ENCODE results near the gene ATP10D. TPM values are rescaled to one million over a fixed set of nuclear protein-coding genes. Genes with fewer than 3 reads are reported as not detected.

Gene ATP10D
- total and polyA plus RNA-seq, 2 donors (not counting 1 experiment from before 2014, with no cell fraction given) = 16.1 to 36.2 TPM

GRCh38 chr4:47561331-47561730 lies 76.3 kb downstream of the ATP10D start:
- H3K27ac Mint-ChIP-seq = no peak overlapping the region
- H3K27me3 Mint-ChIP-seq = no peaks in the 10 kb centered on the region
- WGBS (ENCODE audit: insufficient coverage) = no CpG with 5 or more reads among the region's 1 CpG

GRCh38 chr4:47562297-47562696 lies 77.2 kb downstream of the ATP10D start:
- Histone ChIP-seq H2AFZ (ENCODE audit: insufficient read depth, low read depth, low read length, poor library complexity, severe bottlenecking) (no peak overlapping the region), H3K36me3 (replicated peaks in 1 of 2; ENCODE audit: control extremely low read depth in 1 of 2, control insufficient read depth in 1 of 2, extremely low read depth in 1 of 2, insufficient read depth in 2 of 2, low read length in 1 of 2) (peaks cover 4 to 30% of the 10 kb centered on the region in 2 experiments), H3K9ac (ENCODE audit: low read length) (no peak overlapping the region), H3K4me2 (replicated peaks; ENCODE audit: low read depth, low read length, poor library complexity, severe bottlenecking) (no peak overlapping the region), H3K4me1 (ENCODE audit: control insufficient read depth in 2 of 2, insufficient read depth in 2 of 2, low read length in 2 of 2) (peaks cover 0 to 5% of the 10 kb centered on the region in 2 donors), H4K20me1 (ENCODE audit: control insufficient read depth, insufficient read depth, low read length, poor library complexity, severe bottlenecking) (no peaks in the 10 kb centered on the region), H3K4me3 (ENCODE audit: control extremely low read depth in 1 of 5, extremely low read depth in 1 of 5, insufficient read depth in 1 of 5, low read depth in 2 of 5, low read length in 4 of 5) (no peak overlapping the region), H3K79me2 (ENCODE audit: control insufficient read depth, insufficient read depth, low read length) (no peaks in the 10 kb centered on the region), H3K9me3 (ENCODE audit: control extremely low read depth in 1 of 3, control insufficient read depth in 2 of 3, insufficient read depth in 1 of 3, low read length in 2 of 3) (no peaks in the 10 kb centered on the region), H3K27me3 (replicated peaks in 1 of 4; ENCODE audit: control extremely low read depth in 1 of 4, control insufficient read depth in 3 of 4, insufficient read depth in 4 of 4, low read length in 3 of 4) (no peaks in the 10 kb centered on the region), H3K27ac (ENCODE audit: low read length in 2 of 2) (no peak overlapping the region)
- H3K9me3 Mint-ChIP-seq (ENCODE audit: insufficient read depth) = no peaks in the 10 kb centered on the region
- intact Hi-C loops (cut with micrococcal nuclease) = loop anchor here (5.0 to 10.0 kb wide), 2 partner anchors 50 to 627 kb away; no protein-coding TSS in a partner anchor
- no peak overlapping the region for H3K27ac Mint-ChIP-seq
- ChIA-PET CTCF (interaction anchor here (1.6 kb wide), 1 partner anchor 99 kb away, joined by 5 read pairs; the partner anchor contains the start of gene COMMD8), POLR2A (no interaction called here)
- ATAC-seq (ENCODE audit: low read depth) (no peak), DNase-seq (no peak)
- no CpG with 5 or more reads among the region's 3 CpGs for WGBS (ENCODE audit: insufficient coverage)
- H3K4me1 Mint-ChIP-seq = peaks cover 11% of the 10 kb centered on the region
- TF ChIP-seq CTCF (IDR thresholded peaks at IDR 0.05) = no peak
- no peak for TF ChIP-seq EZH2 (IDR thresholded peaks at IDR 0.05; ENCODE audit: borderline replicate concordance, insufficient read depth, low read depth, low read length, poor library complexity, severe bottlenecking)
- H3K4me3 Mint-ChIP-seq = no peak overlapping the region
- no peaks in the 10 kb centered on the region for H3K27me3 Mint-ChIP-seq

More at GRCh38 chr4:47561331-47561730, 76.3 kb downstream of the ATP10D start:
- Histone ChIP-seq H3K27me3 (replicated peaks in 1 of 4; ENCODE audit: control extremely low read depth in 1 of 4, control insufficient read depth in 3 of 4, insufficient read depth in 4 of 4, low read length in 3 of 4) (no peaks in the 10 kb centered on the region), H3K9ac (ENCODE audit: low read length) (no peak overlapping the region), H3K4me1 (ENCODE audit: control insufficient read depth in 2 of 2, insufficient read depth in 2 of 2, low read length in 2 of 2) (peaks cover 0 to 5% of the 10 kb centered on the region in 2 donors), H3K4me3 (ENCODE audit: control extremely low read depth in 1 of 5, extremely low read depth in 1 of 5, insufficient read depth in 1 of 5, low read depth in 2 of 5, low read length in 4 of 5) (no peak overlapping the region), H3K9me3 (ENCODE audit: control extremely low read depth in 1 of 3, control insufficient read depth in 2 of 3, insufficient read depth in 1 of 3, low read length in 2 of 3) (no peaks in the 10 kb centered on the region), H3K79me2 (ENCODE audit: control insufficient read depth, insufficient read depth, low read length) (no peaks in the 10 kb centered on the region), H2AFZ (ENCODE audit: insufficient read depth, low read depth, low read length, poor library complexity, severe bottlenecking) (no peak overlapping the region), H3K27ac (ENCODE audit: low read length in 2 of 2) (no peak overlapping the region), H3K36me3 (replicated peaks in 1 of 2; ENCODE audit: control extremely low read depth in 1 of 2, control insufficient read depth in 1 of 2, extremely low read depth in 1 of 2, insufficient read depth in 2 of 2, low read length in 1 of 2) (peaks cover 4 to 24% of the 10 kb centered on the region in 2 experiments), H4K20me1 (ENCODE audit: control insufficient read depth, insufficient read depth, low read length, poor library complexity, severe bottlenecking) (no peaks in the 10 kb centered on the region), H3K4me2 (replicated peaks; ENCODE audit: low read depth, low read length, poor library complexity, severe bottlenecking) (no peak overlapping the region)
- Mint-ChIP-seq H3K4me1 (peaks cover 11% of the 10 kb centered on the region), H3K9me3 (ENCODE audit: insufficient read depth) (no peaks in the 10 kb centered on the region), H3K4me3 (no peak overlapping the region)
- ChIA-PET POLR2A (no interaction called here), CTCF (interaction anchor here (1.6 kb wide), 1 partner anchor 98 kb away, joined by 5 read pairs; the partner anchor contains the start of gene COMMD8)
- no peak for DNase-seq
- TF ChIP-seq CTCF (IDR thresholded peaks at IDR 0.05) (no peak), EZH2 (IDR thresholded peaks at IDR 0.05; ENCODE audit: borderline replicate concordance, insufficient read depth, low read depth, low read length, poor library complexity, severe bottlenecking) (no peak)
- ATAC-seq (ENCODE audit: low read depth) = no peak
- intact Hi-C loops (cut with micrococcal nuclease) = loop anchor here (5.0 to 10.0 kb wide), 2 partner anchors 49 to 627 kb away; no protein-coding TSS in a partner anchor
